H1 (cell line): Measurements from ENCODE around the gene P2RX2. TPM values are rescaled to one million over a fixed set of nuclear protein-coding genes. Genes with fewer than 3 reads are reported as not detected.

ENCODE experiments used
- CTCF ChIA-PET: fragments of 300-600 bp; sonication (Branson Sonifier 250); formaldehyde crosslinking; loops from one replicate; lab custom pipeline; 2021; ENCODE audit not compliant: partially characterized antibody; lab: Charles Lee
- POLR2A ChIA-PET: fragments of 300-600 bp; sonication (Branson Sonifier 250); formaldehyde crosslinking; loops from one replicate; lab custom pipeline; 2021; ENCODE audit warnings: inconsistent platforms; ENCODE audit not compliant: partially characterized antibody; lab: Charles Lee
- DNase-seq, 2 experiments: peaks; one replicate each; pipeline versions ENCODE4 v3.0.0 to v3.0.0-alpha.2; 2010 to 2022; ENCODE audit warnings: low spot score in 2 of 2, low read depth in 1 of 2, mixed read lengths in 1 of 2
- FAIRE-seq: peaks from 2 replicates; lab custom pipeline; 2011; peaks lifted over from hg19 to GRCh38; lab: Jason Lieb, UNC
- H2AFZ ChIP-seq: 2 replicates; pipeline ENCODE4 v1.8.1; 2012; ENCODE audit warnings: low read length, inconsistent platforms
- H2AK5ac ChIP-seq: 2 replicates; pipeline ENCODE4 v1.6.1; 2013; ENCODE audit warnings: low read depth, low read length
- H2BK120ac ChIP-seq: replicated peaks from 2 replicates; pipeline ENCODE3; 2013; ENCODE audit warnings: low read depth, low read length, inconsistent platforms
- H2BK12ac ChIP-seq: 2 replicates; pipeline ENCODE4 v1.6.1; 2013; ENCODE audit warnings: low read depth, low read length
- H2BK15ac ChIP-seq: 2 replicates; pipeline ENCODE4 v1.6.1; 2013; ENCODE audit warnings: low read length
- H2BK20ac ChIP-seq: 2 replicates; pipeline ENCODE4 v1.6.1; 2013; ENCODE audit warnings: low read length
- H2BK5ac ChIP-seq: 2 replicates; pipeline ENCODE4 v1.6.1; 2013; ENCODE audit warnings: low read depth, low read length
- H3K14ac ChIP-seq: 2 replicates; pipeline ENCODE4 v1.6.1; 2013; ENCODE audit warnings: inconsistent platforms; ENCODE audit not compliant: insufficient read length
- H3K18ac ChIP-seq: 2 replicates; pipeline ENCODE4 v1.6.1; 2013; ENCODE audit warnings: low read length; ENCODE audit errors: extremely low read depth
- H3K23ac ChIP-seq: 2 replicates; pipeline ENCODE4 v1.6.1; 2013; ENCODE audit warnings: inconsistent platforms; ENCODE audit not compliant: insufficient read length
- H3K23me2 ChIP-seq: 2 replicates; pipeline ENCODE4 v1.6.1; 2013; ENCODE audit warnings: low read depth, low read length
- H3K27ac ChIP-seq: 2 replicates; pipeline ENCODE4 v1.6.1; 2011; ENCODE audit warnings: low read depth, low read length, inconsistent platforms
- H3K27me3 ChIP-seq, 4 experiments: replicated peaks in 1 of 4; 1 replicate in 1 of 4; 2 replicates in 3 of 4; pipeline versions ENCODE4 v1.6.1 to v1.8.1; 2011 to 2013; ENCODE audit warnings: low read length in 3 of 4, mild to moderate bottlenecking in 3 of 4, inconsistent platforms in 2 of 4, mixed read lengths in 2 of 4, moderate library complexity in 1 of 4; ENCODE audit not compliant: control insufficient read depth in 3 of 4, insufficient read depth in 3 of 4; ENCODE audit errors: extremely low read depth in 1 of 4
- H3K36me3 ChIP-seq, 4 experiments: 2 replicates each; pipeline versions ENCODE4 v1.6.1 to v1.8.1; 2011 to 2013; ENCODE audit warnings: mild to moderate bottlenecking in 4 of 4, low read length in 3 of 4, moderate library complexity in 2 of 4, control low read depth in 1 of 4, inconsistent platforms in 1 of 4; ENCODE audit not compliant: insufficient read depth in 4 of 4, control insufficient read depth in 2 of 4
- H3K4ac ChIP-seq: replicated peaks from 2 replicates; pipeline ENCODE3; 2013; ENCODE audit warnings: low read length, low read depth, mixed read lengths, inconsistent platforms; ENCODE audit not compliant: insufficient read length
- H3K4me1 ChIP-seq, 4 experiments: replicated peaks in 1 of 4; 1 replicate in 1 of 4; 2 replicates in 3 of 4; pipeline versions ENCODE4 v1.6.1 to v1.8.1; 2011 to 2013; ENCODE audit warnings: low read length in 3 of 4, inconsistent platforms in 2 of 4, mixed read lengths in 1 of 4; ENCODE audit not compliant: insufficient read depth in 4 of 4, control insufficient read depth in 3 of 4
- H3K4me2 ChIP-seq, 2 experiments: 2 replicates each; pipeline versions ENCODE4 v1.6.1 to v1.8.1; 2011 to 2013; ENCODE audit warnings: low read depth in 2 of 2, low read length in 2 of 2, control low read depth in 1 of 2, inconsistent platforms in 1 of 2, mild to moderate bottlenecking in 1 of 2; ENCODE audit not compliant: insufficient read depth in 1 of 2
- H3K4me3 ChIP-seq, 4 experiments: fragments of 200-600, 300-600 bp in 1 of 4; sonication (generic), shearing (Covaris generic), sonication (Bioruptor Twin) in 1 of 4; 2 replicates each; pipeline versions ENCODE4 v1.5.1 to v1.8.1; 2011 to 2016; ENCODE audit warnings: low read length in 4 of 4, low read depth in 3 of 4, control low read depth in 2 of 4, inconsistent platforms in 2 of 4, mild to moderate bottlenecking in 2 of 4, mixed read lengths in 1 of 4, moderate library complexity in 1 of 4; ENCODE audit not compliant: insufficient read depth in 2 of 4; ENCODE audit errors: extremely low read depth in 1 of 4
- H3K56ac ChIP-seq: replicated peaks from 2 replicates; pipeline ENCODE3; 2013; ENCODE audit warnings: low read depth, mild to moderate bottlenecking, mixed read lengths, low read length, inconsistent platforms; ENCODE audit not compliant: insufficient read length
- H3K79me1 ChIP-seq: 2 replicates; pipeline ENCODE4 v1.6.1; 2013; ENCODE audit warnings: low read depth, low read length, control low read depth
- H3K79me2 ChIP-seq, 2 experiments: 2 replicates each; pipeline versions ENCODE4 v1.6.1 to v1.8.1; 2012 to 2013; ENCODE audit warnings: low read length in 2 of 2, mild to moderate bottlenecking in 2 of 2, inconsistent platforms in 1 of 2; ENCODE audit not compliant: insufficient read depth in 2 of 2, control insufficient read depth in 1 of 2
- H3K9ac ChIP-seq, 4 experiments: replicated peaks in 1 of 4; 1 replicate in 1 of 4; 2 replicates in 3 of 4; pipeline versions ENCODE4 v1.6.1 to v1.8.1; 2011 to 2013; ENCODE audit warnings: low read depth in 3 of 4, low read length in 3 of 4, control low read depth in 2 of 4, mild to moderate bottlenecking in 2 of 4, moderate library complexity in 2 of 4, inconsistent platforms in 1 of 4; ENCODE audit errors: extremely low read depth in 1 of 4
- H3K9me3 ChIP-seq, 2 experiments: 2 replicates each; pipeline versions ENCODE4 v1.6.1 to v1.8.1; 2012 to 2013; ENCODE audit warnings: mild to moderate bottlenecking in 2 of 2, moderate library complexity in 2 of 2, control low read depth in 1 of 2, inconsistent platforms in 1 of 2, low read depth in 1 of 2, low read length in 1 of 2, mixed read lengths in 1 of 2; ENCODE audit not compliant: insufficient read depth in 2 of 2
- H4K20me1 ChIP-seq, 2 experiments: replicated peaks in 1 of 2; 2 replicates each; pipeline versions ENCODE3 to v1.8.1; 2011 to 2013; ENCODE audit warnings: inconsistent platforms in 2 of 2, low read length in 2 of 2, mild to moderate bottlenecking in 1 of 2; ENCODE audit not compliant: insufficient read depth in 2 of 2, control insufficient read depth in 1 of 2
- H4K5ac ChIP-seq: 2 replicates; pipeline ENCODE4 v1.6.1; 2013; ENCODE audit warnings: low read length, low read depth, mixed read lengths, inconsistent platforms; ENCODE audit not compliant: insufficient read length
- H4K8ac ChIP-seq: 2 replicates; pipeline ENCODE4 v1.8.0; 2013; ENCODE audit warnings: mild to moderate bottlenecking, moderate library complexity, low read length, inconsistent platforms; ENCODE audit not compliant: insufficient read depth; ENCODE audit errors: extremely low read depth
- H4K91ac ChIP-seq: replicated peaks from 2 replicates; pipeline ENCODE3; 2013; ENCODE audit warnings: low read length, mixed read lengths, inconsistent platforms; ENCODE audit not compliant: insufficient read length
- RAD21 ChIP-seq, 2 experiments: IDR thresholded peaks in 1 of 2; conservative IDR thresholded peaks in 1 of 2; 2 replicates each; pipeline ENCODE4 v1.6.1; 2011; ENCODE audit warnings: low read depth in 2 of 2, low read length in 2 of 2, improper control_type of control experiment in 1 of 2, inconsistent platforms in 1 of 2, mild to moderate bottlenecking in 1 of 2, moderate library complexity in 1 of 2
- RNF2 ChIP-seq: fragments of 200-900, 300-1000 bp; sonication (generic); IDR thresholded peaks from 2 replicates; pipeline ENCODE4 v1.7.1; 2016; ENCODE audit warnings: borderline replicate concordance, low read depth, mild to moderate bottlenecking, antibody characterized with exemption, low read length; ENCODE audit not compliant: poor library complexity, severe bottlenecking; ENCODE audit errors: missing control alignments
- SIRT6 ChIP-seq: IDR thresholded peaks from one replicate; pipeline ENCODE4 v1.7.1; 2012; ENCODE audit warnings: low read length, inconsistent platforms
- TCF12 ChIP-seq: IDR thresholded peaks from 2 replicates; pipeline ENCODE4 v1.6.1; 2011; ENCODE audit warnings: low read depth, mild to moderate bottlenecking, low read length
- YY1 ChIP-seq: IDR thresholded peaks from 2 replicates; pipeline ENCODE4 v1.6.1; 2011; ENCODE audit warnings: low read depth, mild to moderate bottlenecking, low read length
- WGBS, 2 experiments: shearing (Covaris generic) in 1 of 2; methylation state at CpG; one replicate each; pipeline versions ENCODE4 v1.1.6 to v1.1.7; 2013 to 2015; ENCODE audit warnings: low lambda C conversion rate in 2 of 2, mixed read lengths in 2 of 2, inconsistent platforms in 1 of 2, low coverage in 1 of 2, missing lambda C conversion rate in 1 of 2; ENCODE audit not compliant: insufficient replicate concordance in 2 of 2, insufficient coverage in 1 of 2, insufficient read length in 1 of 2; ENCODE audit errors: extremely low coverage in 1 of 2, missing lambda C conversion rate in 1 of 2; 5-methylcytosine and 5-hydroxymethylcytosine counted together
- polyA plus RNA-seq, 7 experiments: library from polyadenylated mRNA; depleted of rRNA in 3 of 7; stranded (reverse) in 5 of 7; unstranded in 2 of 7; fragments of >200 nt in 5 of 7; fragments of 200-250 nt in 2 of 7; gene quantifications; 1 replicate in 5 of 7; 2 replicates in 1 of 7; 4 replicates in 1 of 7; pipeline versions ENCODE4 v1.2.1 to v1.2.3, GENCODE V29; 2011 to 2013; ENCODE audit warnings: missing spikeins in 2 of 7, mixed read lengths in 2 of 7
- total RNA-seq: library from RNA; stranded (reverse); fragmentation: NEBNext Ultra II Directional; extraction: Animal tissue kit (Norgen Biotek cat#: 25700); gene quantifications from 2 replicates; pipeline ENCODE4 v1.2.1, GENCODE V29; 2021

P2RX2 gene
- total and polyA plus RNA-seq, 2 of the 8 experiments (the other 6 are each of a cell fraction or from before 2014, with no cell fraction given): 0.84 to 2.2 TPM

DNA sequence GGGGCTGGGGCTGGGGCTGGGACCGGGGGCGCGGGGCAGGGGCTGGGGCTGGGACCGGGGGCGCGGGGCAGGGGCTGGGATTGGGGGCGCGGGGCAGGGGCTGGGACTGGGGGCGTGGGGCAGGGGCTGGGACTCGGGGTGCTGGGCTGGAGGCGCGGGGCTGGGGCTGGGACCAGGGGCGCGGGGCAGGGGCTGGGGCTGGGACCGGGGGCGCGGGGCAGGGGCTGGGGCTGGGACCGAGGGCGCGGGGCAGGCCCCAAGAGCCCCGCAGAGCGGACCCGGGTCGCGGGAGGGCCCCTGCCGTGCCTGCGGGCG is 452 bp downstream of the P2RX2 start:
- CTCF ChIA-PET: interaction anchor here (0.6 kb wide), 1 partner anchor 28 kb away, joined by 3 read pairs; no protein-coding TSS in a partner anchor
- no peaks in the 10 kb centered on the region; the same call in 1 of the 2 replicates for H3K23me2 ChIP-seq
- peaks cover 7 to 12% of the 10 kb centered on the region in 2 experiments for H4K20me1 ChIP-seq
- 11% methylated on average over 3 of the region's 28 CpGs; no CpG with 5 or more reads in 1 of the 2 experiments for WGBS, 2 experiments
- no peak overlapping the region for H3K9ac ChIP-seq
- no peaks in the 10 kb centered on the region for H3K79me2 ChIP-seq
- DNase-seq: no peak
- no peak overlapping the region for H3K4ac ChIP-seq
- H2BK20ac ChIP-seq: no peak overlapping the region
- peaks cover 0 to 5% (median under 1%) of the 10 kb centered on the region in 4 experiments; a peak in 1 of 8 replicates for H3K36me3 ChIP-seq
- peaks cover 0 to 3% (median 0%) of the 10 kb centered on the region in 4 experiments; a peak in 3 of 7 replicates for H3K4me1 ChIP-seq
- H2BK12ac ChIP-seq: no peak overlapping the region
- no peak overlapping the region for H2BK15ac ChIP-seq
- peaks cover 2 to 18% of the 10 kb centered on the region in 2 experiments; a peak in 3 of 4 replicates for H3K9me3 ChIP-seq
- no peak overlapping the region for H3K27ac ChIP-seq
- H3K27me3 ChIP-seq: peaks cover 31 to 55% (median 42%) of the 10 kb centered on the region in 4 experiments
- peak overlapping the region in 2 of 4 experiments; percentile 23 to 67; a peak in 3 of 8 replicates for H3K4me3 ChIP-seq
- H4K91ac ChIP-seq: no peak overlapping the region
- no peak overlapping the region for H3K18ac ChIP-seq
- no peak overlapping the region for H3K56ac ChIP-seq
- peak overlapping the region; percentile 48 to 53; a peak in 3 of 4 replicates for H3K4me2 ChIP-seq
- H2AFZ ChIP-seq: no peak overlapping the region
- no peak overlapping the region for H3K14ac ChIP-seq
- no peaks in the 10 kb centered on the region for H3K79me1 ChIP-seq
- no peak overlapping the region for H3K23ac ChIP-seq
- H2AK5ac ChIP-seq: no peak overlapping the region
- H4K8ac ChIP-seq: no peak overlapping the region
- no peak overlapping the region for H4K5ac ChIP-seq
- H2BK120ac ChIP-seq: no peak overlapping the region
- no peak for FAIRE-seq
- POLR2A ChIA-PET: interaction anchor here (1.0 to 4.2 kb wide), 8 partner anchors 10 to 58 kb away, joined by 4 to 28 read pairs (median 5); no protein-coding TSS in a partner anchor
- H2BK5ac ChIP-seq: no peak overlapping the region
- no peak for TF ChIP-seq SIRT6
- TF ChIP-seq RNF2: no peak
- no peak for TF ChIP-seq YY1
- TF ChIP-seq RAD21 (IDR thresholded peaks at IDR 0.05 in 1 of 2, conservative IDR thresholded peaks at IDR 0.05 in 1 of 2; ENCODE audit: low read depth in 2 of 2, low read length in 2 of 2): no peak
- no peak for TF ChIP-seq TCF12
